ENCODE results near the gene SLC35F6.

DNA sequence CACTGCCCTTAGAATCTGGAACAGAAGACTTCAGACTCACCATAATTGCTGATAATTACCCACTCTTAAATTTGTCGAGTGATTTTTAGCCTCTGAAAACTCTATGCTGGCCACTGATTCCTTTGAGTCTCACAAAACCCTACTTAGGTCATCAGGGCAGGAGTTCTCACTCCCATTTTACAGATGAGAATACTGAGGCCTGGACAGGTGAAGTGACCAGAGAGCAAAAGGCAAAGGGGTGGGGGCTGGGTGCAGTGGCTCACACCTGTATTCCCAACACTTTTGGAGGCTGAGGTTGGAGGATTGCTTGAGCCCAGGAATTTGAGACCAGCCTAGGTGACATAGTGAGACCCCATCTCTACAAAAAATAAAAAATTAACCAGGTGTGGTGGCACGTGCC is 34.8 kb upstream of the SLC35F6 start:
- TF ChIP-seq, protein P1, sequence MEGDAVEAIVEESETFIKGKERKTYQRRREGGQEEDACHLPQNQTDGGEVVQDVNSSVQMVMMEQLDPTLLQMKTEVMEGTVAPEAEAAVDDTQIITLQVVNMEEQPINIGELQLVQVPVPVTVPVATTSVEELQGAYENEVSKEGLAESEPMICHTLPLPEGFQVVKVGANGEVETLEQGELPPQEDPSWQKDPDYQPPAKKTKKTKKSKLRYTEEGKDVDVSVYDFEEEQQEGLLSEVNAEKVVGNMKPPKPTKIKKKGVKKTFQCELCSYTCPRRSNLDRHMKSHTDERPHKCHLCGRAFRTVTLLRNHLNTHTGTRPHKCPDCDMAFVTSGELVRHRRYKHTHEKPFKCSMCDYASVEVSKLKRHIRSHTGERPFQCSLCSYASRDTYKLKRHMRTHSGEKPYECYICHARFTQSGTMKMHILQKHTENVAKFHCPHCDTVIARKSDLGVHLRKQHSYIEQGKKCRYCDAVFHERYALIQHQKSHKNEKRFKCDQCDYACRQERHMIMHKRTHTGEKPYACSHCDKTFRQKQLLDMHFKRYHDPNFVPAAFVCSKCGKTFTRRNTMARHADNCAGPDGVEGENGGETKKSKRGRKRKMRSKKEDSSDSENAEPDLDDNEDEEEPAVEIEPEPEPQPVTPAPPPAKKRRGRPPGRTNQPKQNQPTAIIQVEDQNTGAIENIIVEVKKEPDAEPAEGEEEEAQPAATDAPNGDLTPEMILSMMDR (IDR thresholded peaks at IDR 0.05; ENCODE audit: low read length): no peak
- TF ChIP-seq EZH2 (optimal IDR thresholded peaks at IDR 0.05; ENCODE audit: low read depth, low read length): no peak
- TF ChIP-seq EZH2phosphoT487 (IDR thresholded peaks at IDR 0.05; ENCODE audit: low read length): no peak

Data from MM.1S (cell line).